GM19395 (cell line): ENCODE results near the gene SIMC1.
A peak's percentile ranks its signal among the peaks of the same experiment; 100 is the strongest.

Experiments used
- ATAC-seq: cut with Tn5 transposase; IDR thresholded peaks from one replicate; pipeline ENCODE4 v1.9.1; 2021; ENCODE audit warnings: mild to moderate bottlenecking, moderate library complexity; ENCODE audit not compliant: unreplicated experiment

The SIMC1 gene

DNA sequence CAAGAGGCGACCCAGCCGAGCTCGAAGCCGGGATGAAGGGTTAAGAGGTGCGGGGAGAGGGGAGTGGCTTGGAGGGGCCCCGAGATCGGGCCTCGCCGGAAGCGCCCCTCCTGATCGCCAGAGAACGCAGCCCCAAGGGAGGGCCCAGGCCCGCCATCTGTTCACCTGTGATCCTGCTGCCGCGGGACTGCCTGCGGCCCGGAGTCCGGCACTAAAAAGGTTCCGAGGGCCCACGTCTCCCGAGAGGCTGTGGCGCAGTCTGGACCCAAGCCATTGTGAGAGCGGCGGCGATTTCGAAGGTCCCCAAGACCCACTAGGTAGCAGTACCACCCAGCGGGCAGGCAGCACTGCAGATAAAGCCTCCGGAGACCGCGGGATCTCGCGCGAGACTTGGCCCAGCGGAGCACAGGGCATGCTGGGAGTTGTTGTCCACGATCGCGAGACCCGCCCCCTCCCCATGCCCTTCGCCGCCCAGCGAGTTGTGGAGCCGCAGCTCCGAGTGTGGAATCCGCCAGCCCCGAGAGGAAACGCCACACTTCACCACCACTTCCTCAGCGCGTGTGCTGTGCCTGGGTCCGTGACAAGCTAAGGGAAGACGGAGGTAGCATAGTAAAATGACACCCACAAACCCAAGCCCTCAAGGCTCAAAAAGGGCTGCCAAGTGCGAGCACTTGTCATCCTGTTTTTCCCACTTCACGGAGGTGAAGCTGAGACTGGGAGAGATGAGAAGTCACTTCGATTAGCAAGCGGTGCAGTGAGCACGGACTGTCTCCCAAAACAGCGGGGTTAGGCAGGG, 123.4 kb downstream of the SIMC1 start, which contains the start of gene KIAA1191:
Gene KIAA1191, minus strand, starts transcription at position 328 of the 796 bp plus-strand sequence. CDS start 2,256 bp downstream, outside the sequence.
- ATAC-seq, result peak; percentile 93

DNA sequence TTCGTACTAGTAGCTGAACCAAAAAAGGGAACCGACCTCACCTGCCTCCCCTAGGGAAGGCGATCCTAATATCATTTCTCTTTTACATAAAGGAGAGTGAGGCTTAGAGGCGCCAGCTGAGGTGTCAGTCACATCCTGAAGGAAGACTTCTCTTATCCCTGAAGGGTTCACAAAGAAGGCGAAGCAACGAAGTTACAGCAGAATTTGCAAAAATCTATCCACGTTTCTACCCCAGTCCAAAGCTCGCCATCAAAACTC, 123.9 kb downstream of the SIMC1 start:
- ATAC-seq, result peak; percentile 10

DNA sequence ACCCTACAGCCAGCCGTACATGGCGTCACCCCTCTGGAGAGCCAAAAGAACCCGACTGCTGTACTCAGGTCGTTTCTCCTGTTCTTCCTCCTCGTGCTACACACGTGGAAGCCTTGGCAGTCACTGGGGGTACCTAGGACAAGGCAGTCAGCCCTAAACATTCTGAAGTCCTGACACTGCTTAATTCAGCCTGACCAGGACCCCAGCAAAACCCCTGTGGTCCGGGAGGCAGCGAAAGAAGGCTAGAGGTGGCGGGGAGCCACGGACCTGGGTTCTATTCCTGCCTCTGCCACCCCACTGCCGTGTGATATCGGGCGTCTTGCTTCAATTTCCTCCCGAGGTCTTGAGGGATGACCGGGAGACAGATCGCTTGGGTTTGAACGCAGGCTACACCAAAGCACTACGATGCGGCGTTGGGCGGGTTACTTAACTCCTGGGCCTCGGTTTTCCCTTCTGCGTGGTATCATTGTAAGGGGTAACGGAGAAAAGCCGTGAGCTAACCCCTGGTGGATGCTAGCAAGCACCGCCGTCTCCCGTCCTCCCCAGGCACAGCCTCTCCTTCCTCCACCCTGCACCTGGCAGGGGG, 126.6 kb downstream of the SIMC1 start:
- no peak for ATAC-seq

DNA sequence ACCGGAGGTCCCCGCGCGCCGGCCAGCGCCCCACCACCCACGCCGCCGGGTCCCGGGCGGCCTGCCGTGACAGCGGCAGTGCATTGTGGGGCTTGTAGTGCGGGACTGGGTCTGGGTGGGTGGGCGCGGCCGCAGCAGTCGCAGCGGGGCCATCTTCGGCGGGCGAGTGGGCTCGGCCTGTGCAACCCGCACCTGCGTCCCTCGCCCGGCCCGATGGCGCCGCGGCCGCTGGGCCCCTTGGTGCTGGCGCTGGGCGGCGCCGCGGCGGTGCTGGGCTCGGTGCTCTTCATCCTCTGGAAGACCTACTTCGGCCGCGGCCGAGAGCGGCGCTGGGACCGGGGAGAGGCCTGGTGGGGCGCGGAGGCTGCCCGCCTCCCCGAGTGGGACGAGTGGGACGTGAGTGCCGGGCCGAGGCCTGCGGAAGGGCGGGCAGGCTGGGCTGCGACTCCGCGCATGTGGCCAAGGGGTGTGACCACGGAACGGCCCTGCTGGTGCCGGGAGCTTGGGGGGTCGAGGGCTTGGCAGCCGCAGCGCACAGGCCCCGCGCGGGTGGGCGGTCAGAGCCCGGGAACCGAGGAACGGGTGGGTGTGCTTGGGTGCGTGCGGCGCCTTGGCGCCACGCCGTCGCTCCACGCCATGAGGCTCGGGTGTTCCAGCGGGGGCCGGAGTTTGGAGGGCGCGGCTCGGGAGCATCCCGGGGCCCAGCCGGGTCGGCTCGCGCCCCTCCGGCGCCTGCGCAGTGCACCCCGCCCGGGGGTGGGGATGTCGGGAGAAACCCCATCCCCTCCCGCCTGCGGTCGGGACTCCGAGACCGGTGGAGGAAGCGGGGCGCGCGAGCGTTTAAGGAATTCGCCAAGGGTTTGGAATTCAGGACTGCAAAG, 127.4 kb downstream of the SIMC1 start, which contains the start of gene ARL10:
Gene ARL10, plus strand, starts transcription at position 137 of the 881 bp plus-strand sequence. Its CDS starts 77 bp downstream, at position 214.
- ATAC-seq, result peak; percentile 35

DNA sequence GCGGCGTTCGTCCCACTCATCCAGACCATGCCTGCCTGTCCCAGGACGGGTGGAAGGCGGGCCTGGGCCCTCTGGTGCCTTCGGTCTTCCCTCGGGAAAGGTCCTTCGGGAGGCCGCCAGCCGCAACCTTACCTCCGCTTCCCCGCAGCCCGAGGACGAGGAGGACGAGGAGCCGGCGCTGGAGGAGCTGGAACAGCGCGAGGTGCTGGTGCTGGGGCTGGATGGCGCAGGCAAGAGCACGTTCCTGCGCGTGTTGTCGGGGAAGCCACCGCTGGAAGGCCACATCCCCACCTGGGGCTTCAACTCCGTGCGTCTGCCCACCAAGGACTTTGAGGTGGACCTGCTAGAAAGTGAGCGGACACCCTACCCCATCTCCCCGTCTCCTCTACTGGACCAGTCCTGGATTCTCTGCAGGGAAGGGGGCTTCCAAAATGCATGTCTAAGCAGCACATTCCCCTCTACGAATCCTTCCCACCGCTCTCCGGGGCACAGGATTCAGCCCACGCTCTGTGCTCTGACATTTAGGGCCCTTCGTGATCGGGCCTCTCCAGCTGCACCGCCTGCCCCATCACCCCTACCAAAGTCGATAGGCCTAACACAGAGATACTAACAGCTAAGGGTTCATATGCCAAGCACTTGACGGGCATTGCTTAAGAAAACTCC, 128.1 kb downstream of the SIMC1 start:
- ATAC-seq, result no peak

DNA sequence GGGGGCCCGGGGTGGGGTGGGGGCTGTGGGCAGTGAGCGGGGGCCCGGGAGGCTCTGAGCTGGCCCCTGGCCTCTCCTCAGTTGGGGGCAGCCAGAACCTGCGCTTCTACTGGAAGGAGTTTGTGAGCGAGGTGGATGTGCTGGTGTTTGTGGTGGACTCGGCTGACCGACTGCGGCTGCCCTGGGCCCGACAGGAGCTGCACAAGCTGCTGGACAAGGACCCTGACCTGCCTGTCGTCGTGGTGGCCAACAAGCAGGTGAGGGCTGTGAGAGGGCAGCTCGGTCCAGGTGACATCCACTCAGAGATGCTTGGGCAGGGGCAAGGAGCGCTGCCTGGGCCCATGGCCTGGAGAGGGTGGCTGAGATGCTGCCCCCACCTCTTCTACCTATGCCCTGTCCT, 130.5 kb downstream of the SIMC1 start:
- no peak for ATAC-seq

DNA sequence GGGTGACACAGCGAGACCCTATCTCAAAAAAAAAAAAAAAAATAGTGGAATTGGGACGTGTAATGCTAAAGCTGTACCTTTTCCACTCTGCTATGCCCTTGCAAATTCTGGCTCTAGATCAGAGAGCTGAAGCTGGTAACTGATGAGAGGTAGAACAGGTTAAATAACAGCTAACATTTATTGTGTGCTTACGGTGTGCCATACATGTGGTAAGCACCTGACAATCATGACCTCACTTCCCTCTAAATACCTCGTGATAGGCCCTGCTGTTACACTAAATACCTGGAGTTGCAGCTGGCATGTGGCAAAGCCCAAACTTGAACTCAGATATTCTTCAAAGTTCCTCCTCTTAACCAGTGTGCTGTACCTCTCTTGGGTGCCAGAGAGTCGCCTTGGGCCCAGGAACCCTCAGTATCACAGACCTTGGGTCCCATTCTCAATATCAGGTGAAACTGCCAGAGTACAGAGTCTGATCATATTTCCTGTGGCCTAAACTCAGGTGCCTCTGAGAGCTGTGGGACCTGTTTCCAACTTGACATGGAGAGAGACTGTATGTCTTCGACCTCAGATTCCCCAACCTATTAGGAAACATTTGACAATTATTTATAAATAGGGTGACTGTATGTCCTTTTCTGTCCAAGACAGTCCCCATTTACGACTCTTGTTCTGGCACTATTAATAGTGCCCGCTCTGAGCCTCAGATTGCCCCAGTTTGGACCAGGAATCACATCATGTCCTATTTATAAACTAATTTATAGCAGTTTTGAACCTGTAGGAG, 131.9 kb downstream of the SIMC1 start:
- ATAC-seq, result no peak

DNA sequence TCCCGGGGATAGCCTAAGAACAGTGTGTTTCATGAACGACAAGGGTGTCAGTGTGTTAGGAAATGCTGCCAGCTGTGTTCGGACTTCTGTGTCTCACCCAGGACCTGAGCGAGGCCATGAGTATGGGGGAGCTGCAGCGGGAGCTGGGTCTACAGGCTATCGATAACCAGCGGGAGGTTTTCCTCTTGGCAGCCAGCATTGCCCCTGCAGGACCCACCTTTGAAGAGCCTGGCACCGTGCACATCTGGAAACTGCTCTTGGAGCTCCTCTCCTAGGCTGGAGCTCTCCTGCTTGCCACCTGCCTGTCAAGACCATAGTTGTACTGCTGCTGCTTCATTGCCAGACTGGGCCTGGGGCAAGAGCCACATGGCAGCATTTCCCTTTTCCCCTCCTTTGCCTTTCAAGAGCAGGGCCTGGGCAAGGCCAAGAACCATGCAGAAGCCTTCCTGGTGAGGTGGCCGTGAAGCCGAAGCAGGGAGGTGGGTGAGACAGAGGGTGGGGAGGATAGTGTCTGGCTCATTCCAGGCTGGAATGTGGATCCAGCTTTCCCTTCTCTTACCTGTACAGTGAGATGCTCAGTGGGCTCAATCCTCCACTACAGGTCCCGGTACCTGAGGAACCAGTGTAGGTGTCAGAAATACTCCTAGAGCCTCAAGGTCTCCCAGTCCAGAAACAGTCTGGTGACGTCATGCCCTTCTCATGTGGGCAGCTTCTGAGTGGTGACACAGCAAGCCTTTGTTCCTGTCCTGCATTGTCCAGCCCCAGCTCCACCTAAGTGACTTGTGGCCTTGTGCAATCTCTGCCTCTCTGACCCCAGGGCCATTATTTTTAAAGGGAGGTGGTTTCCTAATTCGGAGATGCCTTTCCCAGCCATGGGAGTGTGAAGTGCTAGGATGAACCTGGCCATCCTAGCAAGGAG, 133.7 kb downstream of the SIMC1 start:
- no peak for ATAC-seq

DNA sequence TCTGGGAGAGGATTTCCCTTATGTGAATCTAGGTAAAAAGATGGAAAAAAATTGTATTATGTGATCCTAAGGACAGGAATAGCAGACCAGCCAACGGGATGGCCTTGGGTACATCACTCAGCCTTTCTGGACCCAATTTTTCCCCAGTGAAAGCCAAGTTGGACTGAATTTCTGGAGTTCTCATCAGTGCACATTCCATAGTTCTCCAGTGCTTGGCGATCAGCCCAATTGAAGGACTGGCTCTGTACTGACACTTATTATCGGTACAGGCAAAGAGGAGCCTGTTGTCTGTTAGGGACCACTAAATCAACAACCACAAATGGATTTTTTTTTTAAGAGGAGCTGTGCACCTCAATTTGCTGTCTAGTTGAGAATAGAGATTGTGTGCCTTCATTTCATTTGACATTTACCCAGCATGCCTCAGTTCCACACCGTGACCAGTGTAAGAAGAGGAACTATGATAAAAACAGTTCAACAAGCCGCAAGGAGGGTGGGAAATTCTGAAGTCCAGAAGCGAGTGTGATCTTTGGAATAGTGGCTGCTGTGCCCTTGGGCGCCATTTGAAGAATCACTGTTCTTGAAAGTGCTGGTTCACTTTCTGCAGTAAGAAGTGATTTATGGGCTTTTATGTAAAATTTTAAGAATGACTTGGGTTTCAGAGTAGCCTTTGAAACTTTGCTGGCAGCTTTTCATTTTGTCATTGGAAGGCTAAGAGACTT, 135.0 kb downstream of the SIMC1 start:
- no peak for ATAC-seq

DNA sequence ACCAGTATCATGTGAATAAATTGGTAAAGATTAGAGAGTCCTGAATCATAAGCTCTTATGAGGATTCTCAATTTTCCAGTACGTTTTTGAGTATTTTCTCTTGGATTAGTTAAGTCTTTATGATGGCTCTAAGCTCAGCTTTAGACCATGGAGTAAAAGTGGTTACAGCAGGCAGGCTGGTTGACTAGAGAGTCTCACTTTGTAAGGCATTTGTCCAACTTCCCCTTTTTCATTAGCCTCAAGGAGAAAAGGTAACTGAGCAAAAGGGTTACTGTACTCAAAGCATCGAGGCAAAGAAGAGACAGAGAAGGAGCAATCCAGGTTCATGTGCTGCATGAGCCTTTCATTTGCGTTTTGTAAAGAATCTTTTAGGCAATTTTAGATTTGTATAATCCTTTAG, 141.7 kb downstream of the SIMC1 start:
- ATAC-seq, result peak; percentile 68

DNA sequence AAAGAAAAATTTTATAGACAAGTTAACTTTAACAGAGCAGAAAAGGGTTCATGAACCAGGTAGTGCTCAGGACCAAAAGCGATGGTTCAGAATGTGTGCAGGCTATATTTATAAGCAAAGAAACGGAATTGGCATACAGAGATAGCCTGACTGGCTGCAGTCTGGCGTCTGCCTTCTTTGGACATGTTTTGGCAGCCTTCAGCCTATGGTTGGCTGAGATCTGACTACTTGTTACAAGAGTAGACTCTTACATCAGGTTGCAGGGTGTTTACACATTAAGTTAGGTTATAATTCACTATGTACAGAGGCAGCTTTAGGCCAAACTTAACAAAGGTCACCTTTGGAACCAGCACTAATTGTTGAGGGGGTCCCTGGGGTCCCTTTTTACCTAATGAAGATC, 143.2 kb downstream of the SIMC1 start:
- no peak for ATAC-seq

DNA sequence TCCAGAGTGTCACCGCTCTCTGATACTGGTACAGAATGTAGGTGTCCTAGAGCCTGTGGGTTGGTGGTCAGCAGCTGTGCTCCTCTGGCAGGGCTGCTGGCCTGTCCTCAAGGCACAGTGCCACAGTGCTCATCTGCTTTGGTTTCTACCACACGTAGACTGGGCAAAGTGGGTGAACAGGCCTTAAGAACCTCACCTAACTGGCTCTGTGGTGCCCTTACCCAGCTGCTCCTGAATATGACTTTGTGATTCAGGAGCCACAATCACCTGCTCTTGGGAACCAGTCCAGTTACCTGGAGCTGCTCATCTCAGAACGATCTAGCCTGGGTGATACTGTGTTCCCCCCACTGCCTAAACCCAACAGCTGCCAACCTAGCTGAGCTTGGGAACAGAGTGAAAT, 143.8 kb downstream of the SIMC1 start:
- no peak for ATAC-seq

DNA sequence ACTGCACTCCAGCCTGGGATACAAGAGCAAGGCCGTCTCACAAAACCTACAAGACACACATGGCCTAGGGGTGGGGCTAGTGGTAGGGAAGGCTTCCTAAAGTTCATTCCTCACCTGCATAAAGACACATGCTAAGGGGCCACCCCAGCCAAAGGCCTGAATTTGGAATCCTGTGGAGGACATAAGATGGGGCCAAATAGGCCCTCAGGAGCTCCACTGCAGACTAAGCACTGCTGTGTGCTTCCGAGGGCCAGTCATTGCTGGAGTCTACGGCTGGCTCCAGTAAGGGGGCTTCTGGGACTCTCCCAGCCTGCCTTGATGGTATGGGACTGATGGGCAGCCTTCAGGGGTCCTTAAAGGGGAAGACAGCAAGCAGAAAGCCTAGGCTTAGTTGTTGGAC, 144.5 kb downstream of the SIMC1 start:
- no peak for ATAC-seq

DNA sequence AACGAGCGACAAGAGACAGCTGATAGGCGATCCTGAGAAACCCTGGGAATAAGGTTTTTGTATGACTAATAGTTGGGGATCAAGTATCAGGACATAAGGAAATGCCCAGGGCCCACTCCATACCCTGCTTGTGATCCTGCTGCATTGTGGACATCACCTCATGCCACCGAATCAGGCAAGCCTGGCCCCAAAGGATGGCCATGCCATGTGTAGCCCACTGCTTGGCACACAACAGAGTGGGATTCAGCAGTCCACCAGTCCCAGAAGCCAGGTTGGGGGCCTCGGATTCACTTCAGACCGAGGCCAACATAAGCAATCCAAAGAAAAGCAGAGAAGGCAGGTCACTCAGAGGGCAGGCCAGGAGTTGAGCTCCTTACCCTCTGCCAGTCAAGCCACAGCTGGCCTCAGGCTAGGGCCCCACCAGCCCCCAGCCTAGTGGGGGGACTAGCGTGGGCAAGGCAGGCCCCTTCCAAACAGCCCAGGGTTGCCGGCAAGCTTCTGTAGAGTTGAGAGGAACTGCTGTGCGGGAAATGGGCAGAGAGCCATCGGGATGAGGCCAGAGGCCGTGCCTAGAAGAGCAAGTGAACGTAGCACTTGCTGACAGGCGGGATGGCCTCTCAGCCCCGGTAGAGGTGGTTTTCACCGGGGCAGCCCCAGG, 145.2 kb downstream of the SIMC1 start:
- no peak for ATAC-seq

DNA sequence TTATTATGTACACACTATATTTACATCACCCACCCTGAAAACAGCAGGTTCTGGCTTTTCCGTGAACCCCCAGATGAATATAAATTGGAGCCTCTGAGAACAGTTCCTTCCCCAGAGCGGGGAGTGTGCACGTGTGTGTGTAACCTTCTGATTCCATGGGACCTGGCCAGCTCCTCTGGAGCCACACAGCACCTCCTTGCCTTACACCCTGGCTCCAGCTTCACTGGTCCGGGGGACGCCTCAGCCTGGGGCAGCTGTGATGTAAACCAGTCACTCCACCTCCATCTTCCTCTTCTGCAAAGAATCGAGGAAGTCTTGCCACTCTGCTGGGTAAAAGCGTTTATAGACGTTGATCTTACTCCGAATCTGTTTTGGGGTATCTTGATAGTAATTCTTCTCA, 145.7 kb downstream of the SIMC1 start:
- ATAC-seq, result no peak

DNA sequence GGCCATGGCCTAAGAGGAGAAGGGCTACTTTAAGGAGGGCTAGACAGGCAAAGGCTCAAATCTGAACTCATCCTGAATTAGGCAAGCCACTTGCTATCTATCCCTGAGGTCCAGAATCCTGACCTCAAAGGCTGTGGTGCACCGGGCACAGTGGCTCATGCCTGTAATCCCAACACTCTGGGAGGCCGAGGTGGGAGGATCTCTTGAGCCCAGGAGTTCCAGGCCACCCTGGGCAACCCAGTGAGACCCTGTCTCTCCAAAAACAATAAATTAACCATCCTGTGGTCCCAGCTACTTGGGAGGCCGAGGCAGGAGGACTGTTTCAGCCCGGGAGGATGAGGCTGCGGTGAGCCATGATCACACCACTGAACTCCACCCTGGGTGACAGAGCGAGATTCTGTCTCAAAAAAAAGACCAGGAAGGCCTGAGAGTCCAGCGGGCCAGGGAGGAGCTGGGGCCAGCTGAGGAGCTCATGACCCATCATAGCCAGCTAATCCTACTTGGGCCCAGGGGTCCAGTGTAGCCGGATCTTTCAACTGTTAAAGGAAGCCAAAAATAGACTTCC, 146.2 kb downstream of the SIMC1 start:
- no peak for ATAC-seq

DNA sequence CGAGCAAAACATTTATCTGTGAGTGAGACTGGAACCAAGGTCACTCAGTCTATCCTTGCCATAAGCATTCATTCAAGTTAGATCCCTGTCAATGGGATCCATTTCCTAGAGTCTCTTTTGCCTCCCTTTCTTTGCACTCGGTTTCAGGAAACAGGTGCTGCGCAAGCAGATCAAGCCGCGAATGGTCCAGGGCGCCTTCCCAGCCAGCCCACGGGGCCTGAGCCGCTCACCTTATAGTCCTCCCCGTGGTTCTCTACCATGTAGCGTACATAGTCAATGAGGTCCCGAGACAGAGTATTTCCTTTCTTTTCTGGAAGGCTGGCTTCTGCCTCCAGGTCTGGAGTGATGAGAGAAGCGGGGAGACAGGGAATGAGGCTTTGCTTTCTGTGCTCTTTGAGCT, 146.8 kb downstream of the SIMC1 start:
- ATAC-seq, result no peak

DNA sequence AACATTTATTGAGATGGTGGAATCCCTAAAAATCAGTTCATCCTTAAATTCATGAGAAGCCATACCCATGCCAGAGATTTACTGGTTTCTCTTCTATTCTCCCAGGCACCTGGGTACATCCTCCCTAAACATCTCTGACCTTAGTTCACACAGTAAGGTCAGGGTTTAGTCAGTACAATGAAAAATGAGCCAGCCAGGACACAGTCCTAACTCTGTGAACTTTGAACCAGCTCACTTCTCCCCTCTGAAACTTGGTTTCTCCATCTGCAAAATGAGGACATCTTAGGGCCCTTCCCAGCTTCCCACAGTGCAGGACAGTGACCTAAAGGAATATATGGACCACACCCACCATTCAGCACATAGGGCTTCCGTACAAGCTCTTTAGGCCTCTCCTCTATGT, 148.3 kb downstream of the SIMC1 start:
- no peak for ATAC-seq
